Keratinocyte (primary cell): Measurements from ENCODE around the gene POLE4.

Experiments
- EZH2 ChIP-seq: IDR thresholded peaks from one replicate; pipeline ENCODE4 v1.6.1; 2012; ENCODE audit warnings: inconsistent platforms, mild to moderate bottlenecking, low read length, moderate library complexity
- TF ChIP-seq, protein P1 (sequence below), 3 experiments: IDR thresholded peaks in 1 of 3; conservative IDR thresholded peaks in 1 of 3; optimal IDR thresholded peaks in 1 of 3; 2 replicates in 2 of 3; 3 replicates in 1 of 3; pipeline versions ENCODE3 to v1.5.1; 2011; ENCODE audit warnings: low read length in 3 of 3, mild to moderate bottlenecking in 3 of 3, moderate library complexity in 2 of 3, control low read depth in 1 of 3, inconsistent platforms in 1 of 3; ENCODE audit not compliant: insufficient read depth in 2 of 3; ENCODE audit errors: extremely low read depth in 1 of 3

DNA sequence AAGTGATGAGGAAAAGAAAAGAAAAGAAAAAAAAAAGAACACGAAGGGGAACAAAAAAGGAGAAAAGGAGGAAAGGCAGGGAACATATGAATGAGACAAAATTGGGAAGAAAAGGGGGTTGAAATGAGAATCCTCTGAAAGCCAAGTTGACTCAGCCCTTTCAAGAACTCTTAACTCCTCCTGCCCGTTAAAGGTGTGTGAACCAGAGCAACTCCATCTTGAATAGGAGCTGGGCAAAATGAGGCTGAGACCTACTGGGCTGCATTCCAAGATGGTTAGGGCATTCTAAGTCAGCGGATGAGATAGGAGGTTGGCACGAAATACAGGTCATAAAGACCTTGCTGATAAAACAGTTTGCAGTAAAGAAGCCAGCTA lies 4.0 kb upstream of the POLE4 start:
- TF ChIP-seq, protein P1, sequence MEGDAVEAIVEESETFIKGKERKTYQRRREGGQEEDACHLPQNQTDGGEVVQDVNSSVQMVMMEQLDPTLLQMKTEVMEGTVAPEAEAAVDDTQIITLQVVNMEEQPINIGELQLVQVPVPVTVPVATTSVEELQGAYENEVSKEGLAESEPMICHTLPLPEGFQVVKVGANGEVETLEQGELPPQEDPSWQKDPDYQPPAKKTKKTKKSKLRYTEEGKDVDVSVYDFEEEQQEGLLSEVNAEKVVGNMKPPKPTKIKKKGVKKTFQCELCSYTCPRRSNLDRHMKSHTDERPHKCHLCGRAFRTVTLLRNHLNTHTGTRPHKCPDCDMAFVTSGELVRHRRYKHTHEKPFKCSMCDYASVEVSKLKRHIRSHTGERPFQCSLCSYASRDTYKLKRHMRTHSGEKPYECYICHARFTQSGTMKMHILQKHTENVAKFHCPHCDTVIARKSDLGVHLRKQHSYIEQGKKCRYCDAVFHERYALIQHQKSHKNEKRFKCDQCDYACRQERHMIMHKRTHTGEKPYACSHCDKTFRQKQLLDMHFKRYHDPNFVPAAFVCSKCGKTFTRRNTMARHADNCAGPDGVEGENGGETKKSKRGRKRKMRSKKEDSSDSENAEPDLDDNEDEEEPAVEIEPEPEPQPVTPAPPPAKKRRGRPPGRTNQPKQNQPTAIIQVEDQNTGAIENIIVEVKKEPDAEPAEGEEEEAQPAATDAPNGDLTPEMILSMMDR (optimal IDR thresholded peaks at IDR 0.05 in 1 of 3, IDR thresholded peaks at IDR 0.05 in 1 of 3, conservative IDR thresholded peaks at IDR 0.05 in 1 of 3; ENCODE audit: extremely low read depth in 1 of 3, insufficient read depth in 2 of 3, low read length in 3 of 3) = no peak
- no peak for TF ChIP-seq EZH2
